GM21360 (cell line): Measurements from ENCODE around the gene CTPS2.

Source experiments
- ATAC-seq: cut with Tn5 transposase; IDR thresholded peaks from one replicate; pipeline ENCODE4 v1.9.1; 2021; ENCODE audit warnings: mild to moderate bottlenecking, moderate library complexity; ENCODE audit not compliant: unreplicated experiment

The CTPS2 gene

DNA sequence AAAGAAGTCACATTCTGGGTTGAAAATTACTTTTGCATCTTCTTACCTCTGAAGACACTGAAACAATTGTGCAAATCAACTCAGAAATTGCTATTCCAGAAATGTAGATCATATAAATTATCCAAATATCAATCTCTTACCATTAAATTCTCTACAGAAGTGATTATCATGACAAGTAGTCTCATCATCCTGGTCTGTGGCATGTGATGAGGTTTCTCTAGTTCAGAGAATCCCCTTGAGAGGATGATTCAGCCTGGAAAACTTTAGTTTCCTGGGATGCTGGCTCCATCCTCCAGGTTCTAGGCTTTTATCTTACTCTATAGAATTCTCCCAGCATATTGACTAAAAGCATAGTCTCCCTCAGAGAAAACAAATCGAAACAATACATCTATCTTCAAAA lies 138.7 kb downstream of the CTPS2 start:
- no peak for ATAC-seq

DNA sequence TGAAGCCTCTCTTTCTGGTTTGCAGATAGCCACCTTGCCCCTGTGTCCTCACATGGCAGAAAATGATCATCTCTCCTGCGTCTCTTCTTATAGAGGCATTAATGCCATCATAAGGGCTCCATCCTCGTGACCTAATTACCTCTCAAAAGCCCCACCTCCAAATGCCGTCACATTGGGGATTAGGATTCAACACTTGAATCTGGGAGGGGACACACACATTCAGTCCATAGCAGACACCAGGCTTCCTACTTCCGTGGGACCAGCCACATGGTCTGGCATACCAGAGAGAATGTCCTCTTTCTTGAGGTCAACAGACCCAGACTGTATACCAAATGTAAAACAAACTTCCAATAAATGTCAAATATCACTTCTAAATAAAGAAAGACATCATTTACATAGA lies 144.8 kb downstream of the CTPS2 start:
- ATAC-seq: no peak

DNA sequence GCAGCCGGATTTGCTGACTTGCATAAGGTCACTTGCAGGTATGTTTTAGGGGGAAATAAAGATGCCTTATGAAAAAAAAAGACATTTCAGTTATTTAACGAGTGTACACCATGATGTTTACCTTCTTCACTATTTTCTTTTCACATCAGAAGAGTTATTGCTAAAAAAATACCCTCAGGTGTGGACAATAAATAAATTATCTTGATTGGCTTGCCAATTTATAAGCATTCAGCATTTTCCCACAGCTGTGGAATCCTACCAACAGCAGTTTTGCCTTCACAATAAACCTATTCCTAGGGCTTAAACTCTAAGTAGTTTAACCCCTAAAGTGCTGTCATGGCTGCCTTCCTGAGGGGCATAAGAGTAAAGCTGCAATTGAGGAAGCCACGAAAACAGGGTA lies 145.9 kb downstream of the CTPS2 start:
- no peak for ATAC-seq

DNA sequence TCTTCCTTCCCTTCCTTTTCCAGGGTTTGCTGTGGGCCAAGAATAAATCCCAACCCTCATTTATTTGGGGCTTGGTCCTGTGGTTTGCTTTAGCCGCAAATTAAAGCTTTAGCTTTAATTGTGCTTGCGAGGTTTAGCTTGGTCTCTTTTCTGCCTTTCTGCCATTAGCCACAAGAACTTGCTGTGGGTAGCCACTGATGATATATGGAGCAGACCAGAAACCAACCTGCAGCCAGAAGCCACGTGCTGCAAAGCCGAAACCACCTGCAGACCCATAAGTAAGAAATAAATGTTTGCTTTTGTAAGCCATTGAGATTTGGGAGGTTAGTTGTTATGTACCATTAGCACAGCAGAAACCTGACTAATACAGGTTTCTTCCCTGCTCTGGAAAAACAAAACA lies 152.3 kb downstream of the CTPS2 start:
- ATAC-seq: no peak

DNA sequence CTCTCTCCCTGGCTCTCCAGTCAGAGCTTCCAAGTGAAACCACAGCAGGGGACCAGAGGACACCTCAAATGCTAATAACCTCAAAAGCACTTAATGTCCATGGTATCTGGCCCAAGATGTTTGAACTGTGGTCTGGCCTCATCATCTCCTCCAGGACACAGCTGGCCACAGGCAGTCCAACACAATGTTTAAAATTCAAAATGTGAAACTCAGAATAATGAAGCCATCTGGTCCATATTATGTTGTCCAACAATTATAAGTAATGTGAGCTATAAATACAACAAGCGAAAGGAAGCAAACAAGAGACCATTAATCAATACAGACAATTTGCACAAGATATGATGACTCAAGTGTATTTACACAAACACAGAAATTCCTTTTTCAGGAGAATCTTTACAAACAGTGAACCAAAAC lies 153.3 kb downstream of the CTPS2 start:
- no peak for ATAC-seq

DNA sequence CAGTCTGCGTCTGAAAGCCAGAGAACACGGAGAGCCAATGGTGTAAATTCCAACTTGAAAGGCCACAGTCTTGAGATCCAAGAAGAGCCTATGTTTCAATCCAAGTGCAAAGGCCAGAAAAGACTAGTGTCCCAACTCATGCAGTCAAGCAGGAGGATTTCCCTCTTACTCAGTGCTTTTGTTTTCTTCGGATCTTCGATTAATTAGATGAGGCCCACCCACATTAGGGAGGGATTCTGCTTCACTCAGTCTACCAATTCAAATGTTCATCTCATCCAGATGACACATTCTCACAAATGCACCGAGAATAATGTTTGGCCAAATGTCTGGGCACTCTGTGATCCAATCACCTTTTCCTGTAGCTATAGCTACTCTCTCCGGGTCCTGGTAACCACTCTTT lies 154.0 kb downstream of the CTPS2 start:
- no peak for ATAC-seq

DNA sequence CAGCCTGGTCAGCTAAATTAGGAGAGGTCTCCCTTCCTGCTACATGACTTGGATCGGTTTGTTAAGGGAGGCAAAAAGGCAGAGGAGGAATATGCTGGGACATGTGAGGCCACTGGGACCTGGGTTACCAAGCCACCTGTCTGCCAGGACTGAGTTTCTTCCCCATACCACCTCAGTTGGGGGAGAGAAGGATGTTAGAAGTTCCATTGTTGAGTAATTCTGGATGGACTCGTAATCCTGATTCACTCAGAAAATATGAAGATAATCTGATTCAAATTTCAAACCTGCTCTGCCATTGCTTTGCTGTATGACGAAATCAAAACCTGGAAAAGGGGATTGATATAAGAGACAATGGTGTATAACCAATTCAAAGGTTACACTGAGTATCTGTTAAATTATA lies 159.9 kb downstream of the CTPS2 start:
- ATAC-seq: no peak

DNA sequence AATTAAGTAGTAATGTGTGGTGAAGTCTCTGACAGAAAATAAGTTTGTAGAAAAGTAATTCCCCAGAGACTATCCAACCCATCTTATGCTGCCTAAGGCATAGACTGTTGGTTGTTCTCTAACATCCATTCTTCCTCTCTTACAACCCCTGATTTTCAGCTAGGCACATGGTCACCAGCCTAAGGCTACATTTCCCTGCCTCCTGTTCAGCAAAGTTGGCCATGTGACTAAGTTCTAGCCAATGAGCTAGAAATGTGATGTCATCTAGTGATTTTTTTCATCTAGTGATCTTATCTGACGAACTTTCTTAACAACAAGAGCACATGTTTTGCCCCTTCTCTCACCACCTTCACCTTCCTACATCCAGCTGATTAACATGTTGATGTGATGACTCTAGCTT lies 164.8 kb downstream of the CTPS2 start:
- ATAC-seq: no peak

DNA sequence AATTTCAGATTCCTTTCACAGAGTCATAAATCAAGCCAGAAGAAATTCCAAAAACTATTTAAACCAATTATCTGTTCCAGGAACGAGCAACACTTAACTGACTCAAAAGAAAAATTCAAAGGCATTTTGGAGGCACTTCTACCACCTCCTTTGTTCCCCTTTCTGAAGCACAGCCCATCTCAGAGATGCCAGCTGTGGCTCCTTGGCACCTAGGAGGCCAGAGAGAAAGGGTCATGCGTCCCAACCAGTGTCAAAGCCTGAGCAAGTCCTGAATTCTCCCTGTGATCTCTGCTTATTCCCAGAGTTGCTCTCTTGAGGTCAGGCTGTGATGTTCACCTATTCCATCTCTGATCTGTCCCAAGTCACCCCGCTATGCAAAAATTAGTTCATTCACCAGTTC lies 167.5 kb downstream of the CTPS2 start:
- no peak for ATAC-seq
